ENCODE results near the gene TUBB3. TPM values are rescaled to one million over a fixed set of nuclear protein-coding genes. Genes with fewer than 3 reads are reported as not detected.
A peak's percentile ranks its signal among the peaks of the same experiment; 100 is the strongest.

TUBB3 gene
- total and polyA plus RNA-seq, 2 of the 8 experiments (the other 6 are each of a cell fraction or from before 2014, with no cell fraction given): 275 to 393 TPM

GRCh38 chr16:89921131-89921701 is 1.9 kb upstream of the TUBB3 start:
- TF ChIP-seq TAF1 (IDR thresholded peaks at IDR 0.05; ENCODE audit: low read depth, low read length) (no peak), E2F6 (IDR thresholded peaks at IDR 0.05) (peak; percentile 29; the same call in 1 of the 2 replicates), MAFK (IDR thresholded peaks at IDR 0.05; ENCODE audit: low read depth, low read length) (no peak), ASH2L (IDR thresholded peaks at IDR 0.05; ENCODE audit: low read length) (no peak)
- Histone ChIP-seq H2BK5ac (ENCODE audit: low read depth, low read length) (peak overlapping the region; percentile 35; the same call in 1 of the 2 replicates), H2BK20ac (ENCODE audit: low read length) (peak overlapping the region; percentile 55; the same call in 1 of the 2 replicates), H3K18ac (ENCODE audit: extremely low read depth, low read length) (peak overlapping the region; percentile 86; the same call in 1 of the 2 replicates), H3K9ac (replicated peaks in 1 of 4; ENCODE audit: extremely low read depth in 1 of 4, low read depth in 3 of 4, low read length in 3 of 4) (no peak overlapping the region), H3K23ac (ENCODE audit: insufficient read length) (no peak overlapping the region), H3K4me1 (replicated peaks in 1 of 4; ENCODE audit: control insufficient read depth in 3 of 4, insufficient read depth in 4 of 4, low read length in 3 of 4) (peaks cover 0 to 34% (median 25%) of the 10 kb centered on the region in 4 experiments; a peak in 6 of 7 replicates), H4K91ac (replicated peaks; ENCODE audit: insufficient read length, low read length) (peak overlapping the region; percentile 44), H4K20me1 (replicated peaks in 1 of 2; ENCODE audit: control insufficient read depth in 1 of 2, insufficient read depth in 2 of 2, low read length in 2 of 2) (peaks cover 5 to 8% of the 10 kb centered on the region in 2 experiments), H3K27me3 (replicated peaks in 1 of 4; ENCODE audit: control insufficient read depth in 3 of 4, extremely low read depth in 1 of 4, insufficient read depth in 3 of 4, low read length in 3 of 4) (peaks cover 0 to 19% (median 16%) of the 10 kb centered on the region in 4 experiments; a peak in 6 of 7 replicates), H3K4ac (replicated peaks; ENCODE audit: insufficient read length, low read depth, low read length) (no peak overlapping the region), H3K23me2 (ENCODE audit: low read depth, low read length) (peaks cover 30% of the 10 kb centered on the region), H3K79me1 (ENCODE audit: low read depth, low read length) (no peaks in the 10 kb centered on the region), H3K56ac (replicated peaks; ENCODE audit: insufficient read length, low read depth, low read length) (no peak overlapping the region), H2AFZ (ENCODE audit: low read length) (no peak overlapping the region), H2BK15ac (ENCODE audit: low read length) (no peak overlapping the region; the same call in 1 of the 2 replicates), H3K4me3 (ENCODE audit: extremely low read depth in 1 of 4, insufficient read depth in 2 of 4, low read depth in 3 of 4, low read length in 4 of 4) (peak overlapping the region in 1 of 4 experiments; percentile 95; a peak in 4 of 8 replicates), H2BK120ac (replicated peaks; ENCODE audit: low read depth, low read length) (no peak overlapping the region), H3K27ac (ENCODE audit: low read depth, low read length) (no peak overlapping the region), H4K5ac (ENCODE audit: insufficient read length, low read depth, low read length) (no peak overlapping the region), H2BK12ac (ENCODE audit: low read depth, low read length) (peak overlapping the region; percentile 43; the same call in 1 of the 2 replicates), H3K36me3 (ENCODE audit: control insufficient read depth in 2 of 4, insufficient read depth in 4 of 4, low read length in 3 of 4) (no peaks in the 10 kb centered on the region), H3K79me2 (ENCODE audit: control insufficient read depth in 1 of 2, insufficient read depth in 2 of 2, low read length in 2 of 2) (no peaks in the 10 kb centered on the region), H3K14ac (ENCODE audit: insufficient read length) (no peak overlapping the region), H2AK5ac (ENCODE audit: low read depth, low read length) (peak overlapping the region; percentile 11; the same call in 1 of the 2 replicates), H3K9me3 (ENCODE audit: insufficient read depth in 2 of 2, low read depth in 1 of 2, low read length in 1 of 2) (no peaks in the 10 kb centered on the region), H3K4me2 (ENCODE audit: insufficient read depth in 1 of 2, low read depth in 2 of 2, low read length in 2 of 2) (peak overlapping the region; percentile 82 to 96), H4K8ac (ENCODE audit: extremely low read depth, insufficient read depth, low read length) (peak overlapping the region; percentile 8; the same call in 1 of the 2 replicates)
- ChIA-PET POLR2A (ENCODE audit: partially characterized antibody) (interaction anchor here (0.9 to 6.5 kb wide), 9 partner anchors 10 to 325 kb away, joined by 3 to 71 read pairs (median 4); partner anchors contain the start of genes TCF25 and VPS9D1), CTCF (ENCODE audit: partially characterized antibody) (interaction anchor here (0.6 to 8.7 kb wide), 3 partner anchors 11 to 47 kb away, joined by 3 to 70 read pairs (median 3); no protein-coding TSS in a partner anchor)
- DNase-seq (ENCODE audit: low read depth in 1 of 2, low spot score in 2 of 2): no peak
- FAIRE-seq: no peak
- WGBS, 2 experiments (ENCODE audit: extremely low coverage in 1 of 2, insufficient coverage in 1 of 2, insufficient read length in 1 of 2, insufficient replicate concordance in 2 of 2, low coverage in 1 of 2, low lambda C conversion rate in 2 of 2, missing lambda C conversion rate in 1 of 2): 74% methylated on average over 14 of the region's 14 CpGs; no CpG with 5 or more reads in 1 of the 2 experiments
